GM12891 (cell line): ENCODE measurements around the gene YAE1.

ENCODE experiments used
- POLR2A ChIP-seq: IDR thresholded peaks from 2 replicates; pipeline ENCODE4 v1.6.1; 2011; ENCODE audit warnings: low read depth, low read length, control low read depth
- POLR2AphosphoS5 ChIP-seq: IDR thresholded peaks from 2 replicates; pipeline ENCODE4 v1.6.1; 2011; ENCODE audit warnings: low read depth, low read length, control low read depth

DNA sequence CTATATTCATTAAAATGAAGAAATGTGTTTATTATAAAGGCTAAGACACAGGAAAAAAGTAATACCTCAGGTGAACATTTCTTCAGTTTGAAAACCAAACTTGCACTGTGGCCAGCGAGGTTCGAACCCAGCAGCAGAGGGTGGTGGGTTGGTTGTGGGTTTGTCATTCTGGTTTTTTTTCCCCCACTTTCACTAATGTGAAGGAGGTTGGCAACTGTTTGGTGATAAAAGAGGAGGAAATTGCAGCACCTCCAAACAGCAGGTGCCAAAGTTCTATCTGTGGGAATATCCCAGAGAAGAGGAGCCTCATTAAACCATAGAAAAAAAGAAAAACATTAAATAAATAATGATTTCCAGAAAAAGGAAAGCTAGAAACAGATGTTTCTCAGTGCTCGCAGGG is 36.6 kb upstream of the YAE1 start:
- TF ChIP-seq POLR2AphosphoS5 = no peak
- TF ChIP-seq POLR2A = no peak
